ENCODE results near the gene PTGFRN.

Gene PTGFRN

DNA sequence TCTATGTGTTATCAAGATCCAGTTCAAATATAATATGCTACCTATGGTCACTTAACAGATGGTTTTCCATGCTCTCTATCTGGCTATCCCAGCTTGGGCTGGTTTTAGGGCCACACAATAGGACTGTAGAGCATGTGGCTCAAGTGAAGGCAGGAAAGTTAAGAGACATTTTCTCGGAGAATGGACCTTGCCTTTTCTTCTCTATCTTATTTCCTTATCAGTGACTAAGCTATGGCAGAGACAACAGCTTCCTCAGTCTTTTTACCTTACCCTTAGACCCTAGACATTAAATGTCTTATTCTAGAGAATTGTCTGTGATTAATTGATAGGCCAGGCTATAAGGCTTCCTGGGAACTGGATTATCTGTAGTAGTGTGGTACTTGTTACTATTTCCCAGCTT lies 120.0 kb downstream of the PTGFRN start:
- ChIA-PET POLR2A (no interaction called here), CTCF (no interaction called here)
- TF ChIP-seq CTBP1 (IDR thresholded peaks at IDR 0.05; ENCODE audit: borderline replicate concordance) = no peak
- TF ChIP-seq ARNT (IDR thresholded peaks at IDR 0.05) = no peak
- no peak for TF ChIP-seq ELF4 (IDR thresholded peaks at IDR 0.05)
- TF ChIP-seq FOXK2 (IDR thresholded peaks at IDR 0.05) = no peak
- no peak for TF ChIP-seq L3MBTL2 (conservative IDR thresholded peaks at IDR 0.05)
- no peak for TF ChIP-seq SUZ12 (IDR thresholded peaks at IDR 0.05)
- no peak for TF ChIP-seq FOXA1 (IDR thresholded peaks at IDR 0.05)
- TF ChIP-seq PKNOX1 (IDR thresholded peaks at IDR 0.05) = no peak
- TF ChIP-seq BHLHE40 (IDR thresholded peaks at IDR 0.05; ENCODE audit: borderline replicate concordance) = no peak
- TF ChIP-seq TARDBP (IDR thresholded peaks at IDR 0.05) = no peak
- DNase-seq (ENCODE audit: extremely low spot score) = no peak

DNA sequence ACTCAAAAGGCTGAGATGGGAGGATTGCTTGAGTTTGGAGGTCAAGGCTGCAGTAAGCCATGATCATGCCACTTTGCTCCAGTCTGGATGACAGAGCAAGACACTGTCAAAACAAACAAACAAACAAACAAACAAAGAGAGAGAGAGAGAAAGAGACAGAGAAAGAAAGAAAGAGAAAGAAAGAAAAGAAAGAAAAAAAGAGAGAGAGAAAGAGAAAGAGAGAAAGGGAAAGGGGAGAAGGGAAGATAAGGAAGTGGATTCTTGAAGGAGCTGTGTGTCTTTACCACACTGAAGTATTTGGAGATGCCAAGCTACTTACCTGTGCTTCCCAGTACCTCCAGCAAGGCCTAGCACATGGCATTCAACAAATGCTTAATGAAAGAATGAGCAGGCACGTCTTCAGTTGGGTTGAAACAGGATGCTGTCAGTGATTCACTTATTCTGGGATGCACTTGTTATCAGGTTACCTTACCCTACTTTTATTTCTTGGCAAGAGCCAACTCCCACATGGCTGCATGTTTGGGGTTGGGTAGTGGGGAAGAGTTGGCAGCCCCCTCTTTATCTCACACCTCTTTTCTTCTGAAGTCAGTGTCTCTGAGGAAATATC lies 120.7 kb downstream of the PTGFRN start:
- ChIA-PET CTCF (no interaction called here), POLR2A (no interaction called here)
- TF ChIP-seq SP1 (IDR thresholded peaks at IDR 0.05) = no peak
- TF ChIP-seq NFRKB (IDR thresholded peaks at IDR 0.05) = no peak
- no peak for TF ChIP-seq ZNF384 (IDR thresholded peaks at IDR 0.05)
- no peak for TF ChIP-seq FOXK2 (IDR thresholded peaks at IDR 0.05)
- no peak for TF ChIP-seq PKNOX1 (IDR thresholded peaks at IDR 0.05)
- no peak for TF ChIP-seq HDGF (IDR thresholded peaks at IDR 0.05; ENCODE audit: borderline replicate concordance)
- no peak for TF ChIP-seq ARNT (IDR thresholded peaks at IDR 0.05)
- no peak for TF ChIP-seq LEF1 (IDR thresholded peaks at IDR 0.05; ENCODE audit: borderline replicate concordance)
- no peak for DNase-seq (ENCODE audit: extremely low spot score)

DNA sequence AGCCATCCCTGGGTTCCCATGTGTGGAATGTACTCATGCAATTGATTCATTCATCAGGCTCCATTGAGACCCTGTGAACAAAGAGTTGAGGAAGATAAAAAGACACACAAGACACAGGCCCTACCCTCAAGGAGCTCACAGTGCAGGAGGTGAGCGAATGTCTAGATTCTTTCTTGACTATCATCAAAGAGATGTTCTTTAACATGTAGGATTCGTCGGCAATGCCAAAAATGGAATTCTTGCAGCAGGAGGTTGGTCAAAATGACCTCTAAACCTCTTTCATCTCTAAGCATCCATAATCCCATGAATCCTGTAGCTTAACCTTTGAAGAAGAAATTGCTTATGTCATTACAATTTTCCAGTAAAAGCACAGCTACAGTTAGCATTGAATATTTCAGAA lies 122.5 kb downstream of the PTGFRN start:
- ChIA-PET CTCF (no interaction called here), POLR2A (no interaction called here)
- DNase-seq (ENCODE audit: extremely low spot score) = no peak
- TF ChIP-seq PKNOX1 (IDR thresholded peaks at IDR 0.05) = no peak
- TF ChIP-seq ARNT (IDR thresholded peaks at IDR 0.05) = no peak
- no peak for TF ChIP-seq LEF1 (IDR thresholded peaks at IDR 0.05; ENCODE audit: borderline replicate concordance)
- TF ChIP-seq SP1 (IDR thresholded peaks at IDR 0.05) = no peak
- no peak for TF ChIP-seq ZNF384 (IDR thresholded peaks at IDR 0.05)
- no peak for TF ChIP-seq NFRKB (IDR thresholded peaks at IDR 0.05)
- TF ChIP-seq HDGF (IDR thresholded peaks at IDR 0.05; ENCODE audit: borderline replicate concordance) = no peak
- TF ChIP-seq ELF4 (IDR thresholded peaks at IDR 0.05) = no peak
- TF ChIP-seq L3MBTL2 (conservative IDR thresholded peaks at IDR 0.05) = no peak
- TF ChIP-seq TARDBP (IDR thresholded peaks at IDR 0.05) = no peak
- no peak for TF ChIP-seq FOXK2 (IDR thresholded peaks at IDR 0.05)
- no peak for TF ChIP-seq CTBP1 (IDR thresholded peaks at IDR 0.05; ENCODE audit: borderline replicate concordance)
- TF ChIP-seq FOXM1 (IDR thresholded peaks at IDR 0.05; ENCODE audit: borderline replicate concordance) = no peak
- no peak for TF ChIP-seq SUZ12 (IDR thresholded peaks at IDR 0.05)
- TF ChIP-seq FOXA1 (IDR thresholded peaks at IDR 0.05) = no peak
- no peak for TF ChIP-seq BHLHE40 (IDR thresholded peaks at IDR 0.05; ENCODE audit: borderline replicate concordance)

GRCh38 chr1:117032681-117033539 lies 123.2 kb downstream of the PTGFRN start:
- DNase-seq (ENCODE audit: extremely low spot score) = no peak
- ChIA-PET POLR2A (no interaction called here), CTCF (no interaction called here)
- TF ChIP-seq PKNOX1 (IDR thresholded peaks at IDR 0.05) (no peak), NFRKB (IDR thresholded peaks at IDR 0.05) (no peak), BHLHE40 (IDR thresholded peaks at IDR 0.05; ENCODE audit: borderline replicate concordance) (no peak), FOXK2 (IDR thresholded peaks at IDR 0.05) (no peak), FOXA1 (IDR thresholded peaks at IDR 0.05) (no peak), L3MBTL2 (conservative IDR thresholded peaks at IDR 0.05) (no peak), SUZ12 (IDR thresholded peaks at IDR 0.05) (no peak), FOXM1 (IDR thresholded peaks at IDR 0.05; ENCODE audit: borderline replicate concordance) (no peak), ELF4 (IDR thresholded peaks at IDR 0.05) (no peak), CTBP1 (IDR thresholded peaks at IDR 0.05; ENCODE audit: borderline replicate concordance) (no peak), ZNF384 (IDR thresholded peaks at IDR 0.05) (no peak), HDGF (IDR thresholded peaks at IDR 0.05; ENCODE audit: borderline replicate concordance) (no peak)

GRCh38 chr1:117033772-117034171 lies 124.1 kb downstream of the PTGFRN start:
- DNase-seq (ENCODE audit: extremely low spot score) = no peak
- TF ChIP-seq FOXA1 (IDR thresholded peaks at IDR 0.05) (no peak), BHLHE40 (IDR thresholded peaks at IDR 0.05; ENCODE audit: borderline replicate concordance) (no peak), FOXM1 (IDR thresholded peaks at IDR 0.05; ENCODE audit: borderline replicate concordance) (no peak), SUZ12 (IDR thresholded peaks at IDR 0.05) (no peak), CTBP1 (IDR thresholded peaks at IDR 0.05; ENCODE audit: borderline replicate concordance) (no peak), HDGF (IDR thresholded peaks at IDR 0.05; ENCODE audit: borderline replicate concordance) (no peak), ZNF384 (IDR thresholded peaks at IDR 0.05) (no peak), LEF1 (IDR thresholded peaks at IDR 0.05; ENCODE audit: borderline replicate concordance) (no peak), NFRKB (IDR thresholded peaks at IDR 0.05) (no peak), FOXK2 (IDR thresholded peaks at IDR 0.05) (no peak), L3MBTL2 (conservative IDR thresholded peaks at IDR 0.05) (no peak), SP1 (IDR thresholded peaks at IDR 0.05) (no peak), PKNOX1 (IDR thresholded peaks at IDR 0.05) (no peak), TARDBP (IDR thresholded peaks at IDR 0.05) (no peak), ARNT (IDR thresholded peaks at IDR 0.05) (no peak), ELF4 (IDR thresholded peaks at IDR 0.05) (no peak)
- CTCF ChIA-PET = no interaction called here

More at GRCh38 chr1:117033772-117034171, 124.1 kb downstream of the PTGFRN start:
- POLR2A ChIA-PET = no interaction called here

All from HEK293T (cell line).